WTC11 (cell line): ENCODE results near the gene CARMIL1. TPM values are rescaled to one million over a fixed set of nuclear protein-coding genes. Genes with fewer than 3 reads are reported as not detected.
A peak's percentile ranks its signal among the peaks of the same experiment; 100 is the strongest.

Experiments
- ATAC-seq: fragments of 200-7000 bp; cut with Tn5 transposase; 2 replicates; pipeline ENCODE4 v1.10.0; 2021; ENCODE audit warnings: mild to moderate bottlenecking, moderate library complexity
- CTCF ChIA-PET: fragments of 300-600 bp; sonication (Branson Sonifier 250); formaldehyde crosslinking; loops from one replicate; lab custom pipeline; 2021; ENCODE audit warnings: antibody characterized with exemption; lab: Charles Lee
- POLR2A ChIA-PET: fragments of 350-600 bp; sonication (Branson Sonifier 250); formaldehyde crosslinking; loops from one replicate; lab custom pipeline; 2021; ENCODE audit warnings: antibody characterized with exemption; lab: Charles Lee
- DNase-seq: peaks from one replicate; pipeline ENCODE4 v3.0.0; 2021; ENCODE audit warnings: low spot score
- H3K27ac Mint-ChIP-seq: 2 replicates; pipeline ENCODE4 v1.8.0; 2021; ENCODE audit warnings: mixed read lengths
- H3K27me3 Mint-ChIP-seq: 2 replicates; pipeline ENCODE4 v1.8.0; 2021; ENCODE audit warnings: low read depth, mild to moderate bottlenecking, moderate library complexity, mixed read lengths
- H3K36me3 Mint-ChIP-seq: 2 replicates; pipeline ENCODE4 v1.8.0; 2021; ENCODE audit warnings: mixed read lengths
- H3K4me1 Mint-ChIP-seq: 2 replicates; pipeline ENCODE4 v1.8.0; 2022; ENCODE audit warnings: mixed read lengths
- H3K4me3 Mint-ChIP-seq: 2 replicates; pipeline ENCODE4 v1.8.0; 2021; ENCODE audit warnings: mild to moderate bottlenecking, moderate library complexity, mixed read lengths
- H3K9me3 Mint-ChIP-seq: 2 replicates; pipeline ENCODE4 v1.8.0; 2021; ENCODE audit warnings: mixed read lengths
- ATF1 ChIP-seq: sonication (generic); formaldehyde crosslinking; IDR thresholded peaks from 2 replicates; pipeline ENCODE4 v1.8.1; 2023; ENCODE audit warnings: mild to moderate bottlenecking, moderate library complexity, missing genetic modification reagents
- CBFB ChIP-seq: sonication (generic); formaldehyde crosslinking; IDR thresholded peaks from 2 replicates; pipeline ENCODE4 v1.8.1; 2022; ENCODE audit warnings: mild to moderate bottlenecking, low read depth, missing genetic modification reagents
- CREB1 ChIP-seq: sonication (generic); formaldehyde crosslinking; IDR thresholded peaks from 2 replicates; pipeline ENCODE4 v1.8.0; 2023; ENCODE audit warnings: mild to moderate bottlenecking, missing genetic modification reagents
- CREM ChIP-seq: sonication (generic); formaldehyde crosslinking; IDR thresholded peaks from 2 replicates; pipeline ENCODE4 v1.8.1; 2022; ENCODE audit warnings: mild to moderate bottlenecking, missing genetic modification reagents, moderate library complexity
- E2F1 ChIP-seq: sonication (generic); formaldehyde crosslinking; IDR thresholded peaks from 2 replicates; pipeline ENCODE4 v1.8.0; 2022; ENCODE audit warnings: mild to moderate bottlenecking, missing genetic modification reagents
- GRHL2 ChIP-seq: fragments of 250-450 bp; sonication (Bioruptor Pico); IDR thresholded peaks from 2 replicates; pipeline ENCODE4 v1.8.0; 2022; ENCODE audit warnings: mild to moderate bottlenecking, moderate library complexity; ENCODE audit not compliant: insufficient replicate concordance, severe bottlenecking
- IRF1 ChIP-seq: sonication (generic); formaldehyde crosslinking; IDR thresholded peaks from 2 replicates; pipeline ENCODE4 v1.8.0; 2023; ENCODE audit warnings: missing genetic modification reagents
- KAT7 ChIP-seq: sonication (generic); formaldehyde crosslinking; IDR thresholded peaks from 2 replicates; pipeline ENCODE4 v1.8.1; 2023; ENCODE audit warnings: missing genetic modification reagents, mild to moderate bottlenecking, borderline replicate concordance
- NFATC4 ChIP-seq: fragments of 250-450 bp; sonication (Bioruptor Pico); IDR thresholded peaks from 2 replicates; pipeline ENCODE4 v1.9.0; 2021; ENCODE audit warnings: mild to moderate bottlenecking
- NR2C2 ChIP-seq: sonication (generic); formaldehyde crosslinking; IDR thresholded peaks from 2 replicates; pipeline ENCODE4 v1.8.0; 2022; ENCODE audit warnings: mild to moderate bottlenecking, missing genetic modification reagents
- PREB ChIP-seq: sonication (generic); formaldehyde crosslinking; IDR thresholded peaks from 2 replicates; pipeline ENCODE4 v1.8.1; 2022; ENCODE audit warnings: mild to moderate bottlenecking, missing genetic modification reagents, moderate library complexity, borderline replicate concordance
- PRRX2 ChIP-seq: fragments of 250-450 bp; sonication (Bioruptor Pico); IDR thresholded peaks from 2 replicates; pipeline ENCODE4 v1.8.0; 2021; ENCODE audit warnings: mild to moderate bottlenecking
- RELA ChIP-seq: sonication (generic); formaldehyde crosslinking; IDR thresholded peaks from 2 replicates; pipeline ENCODE4 v1.8.1; 2022; ENCODE audit warnings: missing genetic modification reagents, mild to moderate bottlenecking, borderline replicate concordance
- SMAD3 ChIP-seq: sonication (generic); formaldehyde crosslinking; IDR thresholded peaks from 2 replicates; pipeline ENCODE4 v1.8.0; 2022; ENCODE audit warnings: missing genetic modification reagents, mild to moderate bottlenecking, borderline replicate concordance
- TCF7 ChIP-seq: sonication (generic); formaldehyde crosslinking; IDR thresholded peaks from 2 replicates; pipeline ENCODE4 v1.8.0; 2022; ENCODE audit warnings: mild to moderate bottlenecking, low read depth, missing genetic modification reagents, moderate library complexity
- TEAD4 ChIP-seq: sonication (generic); formaldehyde crosslinking; IDR thresholded peaks from 2 replicates; pipeline ENCODE4 v1.8.0; 2022; ENCODE audit warnings: mild to moderate bottlenecking, missing genetic modification reagents
- USF1 ChIP-seq: sonication (generic); formaldehyde crosslinking; IDR thresholded peaks from 2 replicates; pipeline ENCODE4 v1.8.0; 2022; ENCODE audit warnings: mild to moderate bottlenecking, missing genetic modification reagents
- ZNF416 ChIP-seq: fragments of 250-450 bp; sonication (Bioruptor Pico); IDR thresholded peaks from 2 replicates; pipeline ENCODE4 v1.9.0; 2021; ENCODE audit warnings: mild to moderate bottlenecking, inconsistent platforms
- total RNA-seq: library from RNA; stranded (reverse); gene quantifications from 3 replicates; pipeline ENCODE4 v1.2.3, GENCODE V29; 2021
- TF ChIP-seq, protein P1 (sequence below): sonication (generic); formaldehyde crosslinking; IDR thresholded peaks from 2 replicates; pipeline ENCODE4 v1.8.1; 2023; ENCODE audit warnings: mild to moderate bottlenecking, moderate library complexity, missing genetic modification reagents
- TF ChIP-seq, protein P2 (sequence below): sonication (generic); formaldehyde crosslinking; IDR thresholded peaks from 2 replicates; pipeline ENCODE4 v1.8.0; 2023; ENCODE audit warnings: missing genetic modification reagents, mild to moderate bottlenecking, borderline replicate concordance

CARMIL1 gene
- total RNA-seq, 1 experiment from 2014 or later, result 36.2 TPM

GRCh38 chr6:25286891-25287290, 7.7 kb downstream of the CARMIL1 start (continued):
- TF ChIP-seq, protein P1, sequence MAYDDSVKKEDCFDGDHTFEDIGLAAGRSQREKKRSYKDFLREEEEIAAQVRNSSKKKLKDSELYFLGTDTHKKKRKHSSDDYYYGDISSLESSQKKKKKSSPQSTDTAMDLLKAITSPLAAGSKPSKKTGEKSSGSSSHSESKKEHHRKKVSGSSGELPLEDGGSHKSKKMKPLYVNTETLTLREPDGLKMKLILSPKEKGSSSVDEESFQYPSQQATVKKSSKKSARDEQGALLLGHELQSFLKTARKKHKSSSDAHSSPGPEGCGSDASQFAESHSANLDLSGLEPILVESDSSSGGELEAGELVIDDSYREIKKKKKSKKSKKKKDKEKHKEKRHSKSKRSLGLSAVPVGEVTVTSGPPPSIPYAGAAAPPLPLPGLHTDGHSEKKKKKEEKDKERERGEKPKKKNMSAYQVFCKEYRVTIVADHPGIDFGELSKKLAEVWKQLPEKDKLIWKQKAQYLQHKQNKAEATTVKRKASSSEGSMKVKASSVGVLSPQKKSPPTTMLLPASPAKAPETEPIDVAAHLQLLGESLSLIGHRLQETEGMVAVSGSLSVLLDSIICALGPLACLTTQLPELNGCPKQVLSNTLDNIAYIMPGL (CRISPR knock-in tag), result no peak
- TF ChIP-seq IRF1 (CRISPR knock-in tag) (no peak), USF1 (no peak), E2F1 (CRISPR knock-in tag) (no peak), CREM (CRISPR knock-in tag) (no peak), NFATC4 (no peak), KAT7 (no peak), TEAD4 (CRISPR knock-in tag) (no peak), PRRX2 (CRISPR knock-in tag) (no peak), ATF1 (CRISPR knock-in tag) (no peak)

- Mint-ChIP-seq H3K9me3 (no peaks in the 10 kb centered on the region), H3K27me3 (no peaks in the 10 kb centered on the region), H3K36me3 (peaks cover 9% of the 10 kb centered on the region), H3K27ac (peak overlapping the region; percentile 7), H3K4me3 (no peak overlapping the region), H3K4me1 (peaks cover 26% of the 10 kb centered on the region)
- TF ChIP-seq TCF7 (CRISPR knock-in tag) (no peak), PREB (CRISPR knock-in tag) (no peak), CREB1 (no peak), ATF1 (CRISPR knock-in tag) (no peak), SMAD3 (CRISPR knock-in tag) (no peak), USF1 (no peak), CBFB (no peak), ZNF416 (no peak), GRHL2 (no peak), E2F1 (CRISPR knock-in tag) (no peak), NR2C2 (no peak), RELA (CRISPR knock-in tag) (no peak), PRRX2 (CRISPR knock-in tag) (no peak)
- TF ChIP-seq, protein P2, sequence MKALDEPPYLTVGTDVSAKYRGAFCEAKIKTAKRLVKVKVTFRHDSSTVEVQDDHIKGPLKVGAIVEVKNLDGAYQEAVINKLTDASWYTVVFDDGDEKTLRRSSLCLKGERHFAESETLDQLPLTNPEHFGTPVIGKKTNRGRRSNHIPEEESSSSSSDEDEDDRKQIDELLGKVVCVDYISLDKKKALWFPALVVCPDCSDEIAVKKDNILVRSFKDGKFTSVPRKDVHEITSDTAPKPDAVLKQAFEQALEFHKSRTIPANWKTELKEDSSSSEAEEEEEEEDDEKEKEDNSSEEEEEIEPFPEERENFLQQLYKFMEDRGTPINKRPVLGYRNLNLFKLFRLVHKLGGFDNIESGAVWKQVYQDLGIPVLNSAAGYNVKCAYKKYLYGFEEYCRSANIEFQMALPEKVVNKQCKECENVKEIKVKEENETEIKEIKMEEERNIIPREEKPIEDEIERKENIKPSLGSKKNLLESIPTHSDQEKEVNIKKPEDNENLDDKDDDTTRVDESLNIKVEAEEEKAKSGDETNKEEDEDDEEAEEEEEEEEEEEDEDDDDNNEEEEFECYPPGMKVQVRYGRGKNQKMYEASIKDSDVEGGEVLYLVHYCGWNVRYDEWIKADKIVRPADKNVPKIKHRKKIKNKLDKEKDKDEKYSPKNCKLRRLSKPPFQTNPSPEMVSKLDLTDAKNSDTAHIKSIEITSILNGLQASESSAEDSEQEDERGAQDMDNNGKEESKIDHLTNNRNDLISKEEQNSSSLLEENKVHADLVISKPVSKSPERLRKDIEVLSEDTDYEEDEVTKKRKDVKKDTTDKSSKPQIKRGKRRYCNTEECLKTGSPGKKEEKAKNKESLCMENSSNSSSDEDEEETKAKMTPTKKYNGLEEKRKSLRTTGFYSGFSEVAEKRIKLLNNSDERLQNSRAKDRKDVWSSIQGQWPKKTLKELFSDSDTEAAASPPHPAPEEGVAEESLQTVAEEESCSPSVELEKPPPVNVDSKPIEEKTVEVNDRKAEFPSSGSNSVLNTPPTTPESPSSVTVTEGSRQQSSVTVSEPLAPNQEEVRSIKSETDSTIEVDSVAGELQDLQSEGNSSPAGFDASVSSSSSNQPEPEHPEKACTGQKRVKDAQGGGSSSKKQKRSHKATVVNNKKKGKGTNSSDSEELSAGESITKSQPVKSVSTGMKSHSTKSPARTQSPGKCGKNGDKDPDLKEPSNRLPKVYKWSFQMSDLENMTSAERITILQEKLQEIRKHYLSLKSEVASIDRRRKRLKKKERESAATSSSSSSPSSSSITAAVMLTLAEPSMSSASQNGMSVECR, result no peak
- ChIA-PET CTCF (interaction anchor here (0.6 to 1.6 kb wide), 4 partner anchors 9 to 187 kb away, joined by 3 to 7 read pairs (median 4); no protein-coding TSS in a partner anchor), POLR2A (interaction anchor here (1.4 kb wide), 1 partner anchor 9 kb away, joined by 5 read pairs; the partner anchor contains the start of gene CARMIL1)
- 0 out of 2 replicates have a peak, but pooled peaks have one; percentile 20 for ATAC-seq
- no peak for DNase-seq
Observed at GRCh38 chr6:25287941-25288340, 8.8 kb downstream of the CARMIL1 start.
